HEK293 (cell line): Measurements from ENCODE around the gene ADORA2A.

Source experiments
- CTCF ChIA-PET: fragments of 350-600 bp; formaldehyde crosslinking; extraction: SDS; loops from one replicate; lab custom pipeline; 2021; ENCODE audit warnings: antibody characterized with exemption; lab: Yijun Ruan, JAX
- POLR2A ChIA-PET: fragments of 300-600 bp; formaldehyde crosslinking; extraction: SDS; loops from one replicate; lab custom pipeline; 2020; ENCODE audit warnings: antibody characterized with exemption, inconsistent platforms; lab: Yijun Ruan, JAX
- H3K27ac ChIP-seq: fragments of 200-500 bp; sonication (Bioruptor generic); 2 replicates; pipeline ENCODE4 v1.5.1; 2014; ENCODE audit warnings: low read depth, low read length, control low read depth, inconsistent platforms; ENCODE audit errors: extremely low read depth
- H3K36me3 ChIP-seq, 2 experiments: fragments of 200-500 bp in 1 of 2; sonication (Bioruptor generic) in 1 of 2; 1 replicate in 1 of 2; 2 replicates in 1 of 2; pipeline ENCODE4 v1.5.1; 2014 to 2017; ENCODE audit warnings: inconsistent platforms in 2 of 2, low read length in 2 of 2; ENCODE audit not compliant: control insufficient read depth in 2 of 2, insufficient read depth in 1 of 2
- H3K4me1 ChIP-seq: fragments of 200-500 bp; sonication (Bioruptor generic); 2 replicates; pipeline ENCODE4 v1.5.1; 2014; ENCODE audit warnings: mild to moderate bottlenecking, low read length, inconsistent platforms; ENCODE audit not compliant: control insufficient read depth, insufficient read depth
- H3K4me3 ChIP-seq: 2 replicates; pipeline ENCODE4 v1.5.1; 2011; ENCODE audit warnings: low read depth, mild to moderate bottlenecking, control low read depth, low read length, moderate library complexity
- H3K9me3 ChIP-seq: fragments of 200-500 bp; sonication (Bioruptor generic); 2 replicates; pipeline ENCODE4 v1.5.1; 2014; ENCODE audit warnings: low read depth, low read length, inconsistent platforms; ENCODE audit not compliant: control insufficient read depth, insufficient read depth
- HOXC10 ChIP-seq: sonication (generic); formaldehyde crosslinking; IDR thresholded peaks from 2 replicates; pipeline ENCODE4 v1.8.1; 2023; ENCODE audit warnings: mild to moderate bottlenecking, missing genetic modification reagents
- KLF16 ChIP-seq: fragments of 450-650 bp; formaldehyde crosslinking; IDR thresholded peaks from 2 replicates; pipeline ENCODE4 v1.5.1; 2017; ENCODE audit warnings: missing biosample characterization, missing genetic modification characterization
- MEIS1 ChIP-seq: sonication (generic); formaldehyde crosslinking; IDR thresholded peaks from 2 replicates; pipeline ENCODE4 v1.8.1; 2022; ENCODE audit warnings: missing genetic modification reagents, mild to moderate bottlenecking, borderline replicate concordance
- SCRT1 ChIP-seq: fragments of 450-650 bp; formaldehyde crosslinking; IDR thresholded peaks from 2 replicates; pipeline ENCODE4 v1.5.1; 2016; ENCODE audit warnings: missing biosample characterization, missing genetic modification characterization, borderline replicate concordance
- ZBTB48 ChIP-seq: fragments of 450-650 bp; formaldehyde crosslinking; IDR thresholded peaks from 2 replicates; pipeline ENCODE4 v1.5.1; 2016; ENCODE audit warnings: missing biosample characterization, missing genetic modification characterization
- ZNF132 ChIP-seq: fragments of 450-650 bp; formaldehyde crosslinking; IDR thresholded peaks from 2 replicates; pipeline ENCODE4 v1.5.1; 2017; ENCODE audit warnings: missing biosample characterization, missing genetic modification characterization, borderline replicate concordance
- ZNF221 ChIP-seq: fragments of 450-650 bp; formaldehyde crosslinking; IDR thresholded peaks from 2 replicates; pipeline ENCODE4 v1.5.1; 2017; ENCODE audit warnings: missing biosample characterization, missing genetic modification characterization, borderline replicate concordance
- ZNF274 ChIP-seq, 2 experiments: fragments of 200-500 bp in 1 of 2; fragments of 450-650 bp in 1 of 2; sonication (Bioruptor generic) in 1 of 2; formaldehyde crosslinking in 1 of 2; IDR thresholded peaks; 2 replicates each; pipeline versions ENCODE4 v1.5.1 to v1.6.1; 2014 to 2016; ENCODE audit warnings: borderline replicate concordance in 1 of 2, inconsistent platforms in 1 of 2, low read length in 1 of 2, missing biosample characterization in 1 of 2, missing genetic modification characterization in 1 of 2
- ZNF292 ChIP-seq: fragments of 450-650 bp; formaldehyde crosslinking; IDR thresholded peaks from 2 replicates; pipeline ENCODE4 v1.5.1; 2016; ENCODE audit warnings: low read depth, missing biosample characterization, missing genetic modification characterization, borderline replicate concordance
- ZNF48 ChIP-seq: fragments of 450-650 bp; formaldehyde crosslinking; IDR thresholded peaks from 2 replicates; pipeline ENCODE4 v1.5.1; 2016; ENCODE audit warnings: missing biosample characterization, missing genetic modification characterization
- ZNF560 ChIP-seq: fragments of 450-650 bp; formaldehyde crosslinking; IDR thresholded peaks from 2 replicates; pipeline ENCODE4 v1.5.1; 2017; ENCODE audit warnings: missing biosample characterization, missing genetic modification characterization, borderline replicate concordance
- ZNF600 ChIP-seq: fragments of 450-650 bp; formaldehyde crosslinking; IDR thresholded peaks from 2 replicates; pipeline ENCODE4 v1.5.1; 2016; ENCODE audit warnings: missing biosample characterization, missing genetic modification characterization
- ZNF792 ChIP-seq: fragments of 450-650 bp; formaldehyde crosslinking; IDR thresholded peaks from 2 replicates; pipeline ENCODE4 v1.5.1; 2016; ENCODE audit warnings: missing biosample characterization, missing genetic modification characterization
- ZNF830 ChIP-seq: fragments of 450-650 bp; IDR thresholded peaks from 2 replicates; pipeline ENCODE4 v1.5.0; 2018; ENCODE audit warnings: missing biosample characterization, missing genetic modification characterization, low read depth, mild to moderate bottlenecking, moderate library complexity
- TF ChIP-seq, protein P1 (sequence below): fragments of 450-650 bp; IDR thresholded peaks from 2 replicates; pipeline ENCODE4 v1.5.1; 2018; ENCODE audit warnings: missing biosample characterization, mild to moderate bottlenecking, missing genetic modification characterization
- TF ChIP-seq, protein P2 (sequence below): fragments of 450-650 bp; formaldehyde crosslinking; IDR thresholded peaks from 2 replicates; pipeline ENCODE4 v1.5.1; 2016; ENCODE audit warnings: missing biosample characterization, missing genetic modification characterization, borderline replicate concordance
- TF ChIP-seq, protein P3 (sequence below): fragments of 450-650 bp; formaldehyde crosslinking; IDR thresholded peaks from 2 replicates; pipeline ENCODE4; 2016; ENCODE audit warnings: missing biosample characterization, missing genetic modification characterization
- TF ChIP-seq, protein P4 (sequence below): fragments of 450-650 bp; formaldehyde crosslinking; IDR thresholded peaks from 2 replicates; pipeline ENCODE4 v1.5.1; 2016; ENCODE audit warnings: missing biosample characterization, missing genetic modification characterization, low read depth

The ADORA2A gene

DNA sequence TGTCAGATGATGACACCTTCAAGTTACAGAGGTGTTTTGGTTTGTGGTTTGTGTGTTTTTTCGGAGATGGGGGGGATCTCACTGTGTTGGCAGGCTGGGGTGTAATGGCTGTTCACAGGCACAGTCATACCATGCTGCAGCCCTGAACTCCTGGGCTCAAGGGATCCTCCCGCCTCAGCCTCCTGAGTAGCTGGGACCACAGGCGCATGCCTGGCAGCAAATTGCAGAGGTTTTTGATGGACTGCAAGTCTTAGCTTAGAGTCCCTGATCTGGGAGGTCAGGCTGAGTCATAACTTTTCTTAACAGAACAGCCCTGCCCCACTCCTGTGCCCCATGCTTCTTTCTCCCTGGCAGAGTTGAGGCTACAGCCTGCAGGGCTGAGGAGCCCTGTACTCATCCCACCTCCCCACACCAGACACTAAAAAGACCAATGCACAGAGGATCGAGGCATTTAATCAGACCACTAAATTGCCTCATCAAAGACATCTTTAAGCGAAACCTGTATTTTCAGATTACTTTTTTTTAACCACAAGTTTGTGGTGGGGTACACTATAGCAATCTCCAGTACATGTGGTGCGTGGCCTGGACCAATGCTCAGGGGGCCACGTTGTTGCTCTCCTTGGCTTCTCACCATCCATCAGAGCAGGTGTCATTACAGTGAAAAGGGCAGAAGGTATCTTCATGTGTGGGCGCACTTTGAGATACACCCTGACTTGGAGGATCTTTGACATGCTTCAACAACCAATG, 17.1 kb upstream of the ADORA2A start:
- H3K4me1 ChIP-seq: no peaks in the 10 kb centered on the region
- no peak overlapping the region for H3K4me3 ChIP-seq
- ChIA-PET POLR2A (no interaction called here), CTCF (interaction anchor here (1.4 to 1.5 kb wide), 2 partner anchors 11 to 112 kb away, joined by 3 to 9 read pairs; no protein-coding TSS in a partner anchor)
- H3K36me3 ChIP-seq: peaks cover 0 to 79% of the 10 kb centered on the region in 2 experiments; a peak in 2 of 3 replicates
- no peak for TF ChIP-seq ZNF132
- TF ChIP-seq, protein P1, sequence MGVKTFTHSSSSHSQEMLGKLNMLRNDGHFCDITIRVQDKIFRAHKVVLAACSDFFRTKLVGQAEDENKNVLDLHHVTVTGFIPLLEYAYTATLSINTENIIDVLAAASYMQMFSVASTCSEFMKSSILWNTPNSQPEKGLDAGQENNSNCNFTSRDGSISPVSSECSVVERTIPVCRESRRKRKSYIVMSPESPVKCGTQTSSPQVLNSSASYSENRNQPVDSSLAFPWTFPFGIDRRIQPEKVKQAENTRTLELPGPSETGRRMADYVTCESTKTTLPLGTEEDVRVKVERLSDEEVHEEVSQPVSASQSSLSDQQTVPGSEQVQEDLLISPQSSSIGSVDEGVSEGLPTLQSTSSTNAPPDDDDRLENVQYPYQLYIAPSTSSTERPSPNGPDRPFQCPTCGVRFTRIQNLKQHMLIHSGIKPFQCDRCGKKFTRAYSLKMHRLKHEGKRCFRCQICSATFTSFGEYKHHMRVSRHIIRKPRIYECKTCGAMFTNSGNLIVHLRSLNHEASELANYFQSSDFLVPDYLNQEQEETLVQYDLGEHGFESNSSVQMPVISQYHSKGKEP: peak; percentile 45; the same call in 1 of the 2 replicates
- no peak for TF ChIP-seq MEIS1 (CRISPR knock-in tag)
- 0 out of 2 replicates have a peak overlapping the region, but pooled peaks have one; percentile 9 for H3K27ac ChIP-seq
- H3K9me3 ChIP-seq: no peaks in the 10 kb centered on the region

DNA sequence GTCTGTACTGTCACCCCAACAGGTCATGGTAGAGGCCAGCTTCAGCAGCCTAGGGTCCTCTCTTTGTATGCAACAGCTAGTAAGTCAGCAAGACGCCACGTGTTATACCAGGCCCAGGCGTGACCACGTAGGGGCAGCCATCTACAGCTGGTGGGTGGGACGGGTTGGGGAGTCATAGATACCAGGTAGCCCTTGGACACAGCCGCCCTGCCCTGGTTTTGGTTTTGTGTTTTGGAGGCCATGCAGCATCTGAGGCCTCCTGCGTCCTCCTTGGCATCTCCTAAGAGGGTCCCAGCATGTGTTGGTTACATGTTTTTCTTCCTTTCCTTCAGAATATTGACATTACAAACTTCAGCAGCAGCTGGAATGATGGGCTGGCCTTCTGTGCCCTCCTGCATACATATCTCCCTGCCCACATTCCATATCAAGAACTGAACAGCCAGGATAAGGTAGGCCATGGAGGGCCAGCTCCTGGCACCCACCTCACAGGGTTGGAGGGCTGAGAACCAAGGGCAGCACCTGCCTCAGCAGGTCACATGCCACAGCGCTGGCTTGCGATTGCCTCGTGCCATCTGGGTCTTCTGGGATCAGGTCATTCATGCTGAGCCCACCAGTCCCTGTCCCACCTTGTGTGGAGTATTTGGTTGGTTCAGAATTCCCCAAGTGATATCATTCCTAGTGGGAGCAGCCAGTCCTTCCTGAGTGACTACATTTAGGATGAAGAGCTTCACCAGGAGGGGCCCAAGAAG, 16.0 kb upstream of the ADORA2A start:
- ChIA-PET POLR2A (interaction anchor here (0.6 kb wide), 1 partner anchor 180 kb away, joined by 5 read pairs; no protein-coding TSS in a partner anchor), CTCF (interaction anchor here (0.5 to 1.4 kb wide), 6 partner anchors 10 to 394 kb away, joined by 3 to 4 read pairs (median 3); no protein-coding TSS in a partner anchor)
- Histone ChIP-seq H3K9me3 (no peaks in the 10 kb centered on the region), H3K4me3 (no peak overlapping the region), H3K27ac (no peak overlapping the region), H3K36me3 (peaks cover 0 to 82% of the 10 kb centered on the region in 2 experiments; a peak in 2 of 3 replicates), H3K4me1 (no peaks in the 10 kb centered on the region)
- no peak for TF ChIP-seq ZNF274 (IDR thresholded peaks at IDR 0.05; ENCODE audit: low read length)
- TF ChIP-seq ZNF274 (tag by site-specific recombination; IDR thresholded peaks at IDR 0.05; ENCODE audit: borderline replicate concordance): no peak
- no peak for TF ChIP-seq ZBTB48
- no peak for TF ChIP-seq KLF16 (tag by site-specific recombination)
- TF ChIP-seq, protein P2, sequence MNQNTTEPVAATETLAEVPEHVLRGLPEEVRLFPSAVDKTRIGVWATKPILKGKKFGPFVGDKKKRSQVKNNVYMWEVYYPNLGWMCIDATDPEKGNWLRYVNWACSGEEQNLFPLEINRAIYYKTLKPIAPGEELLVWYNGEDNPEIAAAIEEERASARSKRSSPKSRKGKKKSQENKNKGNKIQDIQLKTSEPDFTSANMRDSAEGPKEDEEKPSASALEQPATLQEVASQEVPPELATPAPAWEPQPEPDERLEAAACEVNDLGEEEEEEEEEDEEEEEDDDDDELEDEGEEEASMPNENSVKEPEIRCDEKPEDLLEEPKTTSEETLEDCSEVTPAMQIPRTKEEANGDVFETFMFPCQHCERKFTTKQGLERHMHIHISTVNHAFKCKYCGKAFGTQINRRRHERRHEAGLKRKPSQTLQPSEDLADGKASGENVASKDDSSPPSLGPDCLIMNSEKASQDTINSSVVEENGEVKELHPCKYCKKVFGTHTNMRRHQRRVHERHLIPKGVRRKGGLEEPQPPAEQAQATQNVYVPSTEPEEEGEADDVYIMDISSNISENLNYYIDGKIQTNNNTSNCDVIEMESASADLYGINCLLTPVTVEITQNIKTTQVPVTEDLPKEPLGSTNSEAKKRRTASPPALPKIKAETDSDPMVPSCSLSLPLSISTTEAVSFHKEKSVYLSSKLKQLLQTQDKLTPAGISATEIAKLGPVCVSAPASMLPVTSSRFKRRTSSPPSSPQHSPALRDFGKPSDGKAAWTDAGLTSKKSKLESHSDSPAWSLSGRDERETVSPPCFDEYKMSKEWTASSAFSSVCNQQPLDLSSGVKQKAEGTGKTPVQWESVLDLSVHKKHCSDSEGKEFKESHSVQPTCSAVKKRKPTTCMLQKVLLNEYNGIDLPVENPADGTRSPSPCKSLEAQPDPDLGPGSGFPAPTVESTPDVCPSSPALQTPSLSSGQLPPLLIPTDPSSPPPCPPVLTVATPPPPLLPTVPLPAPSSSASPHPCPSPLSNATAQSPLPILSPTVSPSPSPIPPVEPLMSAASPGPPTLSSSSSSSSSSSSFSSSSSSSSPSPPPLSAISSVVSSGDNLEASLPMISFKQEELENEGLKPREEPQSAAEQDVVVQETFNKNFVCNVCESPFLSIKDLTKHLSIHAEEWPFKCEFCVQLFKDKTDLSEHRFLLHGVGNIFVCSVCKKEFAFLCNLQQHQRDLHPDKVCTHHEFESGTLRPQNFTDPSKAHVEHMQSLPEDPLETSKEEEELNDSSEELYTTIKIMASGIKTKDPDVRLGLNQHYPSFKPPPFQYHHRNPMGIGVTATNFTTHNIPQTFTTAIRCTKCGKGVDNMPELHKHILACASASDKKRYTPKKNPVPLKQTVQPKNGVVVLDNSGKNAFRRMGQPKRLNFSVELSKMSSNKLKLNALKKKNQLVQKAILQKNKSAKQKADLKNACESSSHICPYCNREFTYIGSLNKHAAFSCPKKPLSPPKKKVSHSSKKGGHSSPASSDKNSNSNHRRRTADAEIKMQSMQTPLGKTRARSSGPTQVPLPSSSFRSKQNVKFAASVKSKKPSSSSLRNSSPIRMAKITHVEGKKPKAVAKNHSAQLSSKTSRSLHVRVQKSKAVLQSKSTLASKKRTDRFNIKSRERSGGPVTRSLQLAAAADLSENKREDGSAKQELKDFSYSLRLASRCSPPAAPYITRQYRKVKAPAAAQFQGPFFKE (tag by site-specific recombination): no peak
- no peak for TF ChIP-seq ZNF560 (tag by site-specific recombination)
- TF ChIP-seq, protein P3, sequence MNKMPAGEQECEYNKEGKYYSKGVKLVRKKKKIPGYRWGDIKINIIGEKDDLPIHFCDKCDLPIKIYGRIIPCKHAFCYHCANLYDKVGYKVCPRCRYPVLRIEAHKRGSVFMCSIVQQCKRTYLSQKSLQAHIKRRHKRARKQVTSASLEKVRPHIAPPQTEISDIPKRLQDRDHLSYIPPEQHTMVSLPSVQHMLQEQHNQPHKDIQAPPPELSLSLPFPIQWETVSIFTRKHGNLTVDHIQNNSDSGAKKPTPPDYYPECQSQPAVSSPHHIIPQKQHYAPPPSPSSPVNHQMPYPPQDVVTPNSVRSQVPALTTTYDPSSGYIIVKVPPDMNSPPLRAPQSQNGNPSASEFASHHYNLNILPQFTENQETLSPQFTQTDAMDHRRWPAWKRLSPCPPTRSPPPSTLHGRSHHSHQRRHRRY (tag by site-specific recombination): no peak
- TF ChIP-seq SCRT1: no peak
- TF ChIP-seq ZNF792 (tag by site-specific recombination): no peak
- TF ChIP-seq ZNF600: no peak
- TF ChIP-seq, protein P1: no peak
- TF ChIP-seq ZNF221 (tag by site-specific recombination): no peak
- no peak for TF ChIP-seq ZNF48 (tag by site-specific recombination)
- TF ChIP-seq, protein P4, sequence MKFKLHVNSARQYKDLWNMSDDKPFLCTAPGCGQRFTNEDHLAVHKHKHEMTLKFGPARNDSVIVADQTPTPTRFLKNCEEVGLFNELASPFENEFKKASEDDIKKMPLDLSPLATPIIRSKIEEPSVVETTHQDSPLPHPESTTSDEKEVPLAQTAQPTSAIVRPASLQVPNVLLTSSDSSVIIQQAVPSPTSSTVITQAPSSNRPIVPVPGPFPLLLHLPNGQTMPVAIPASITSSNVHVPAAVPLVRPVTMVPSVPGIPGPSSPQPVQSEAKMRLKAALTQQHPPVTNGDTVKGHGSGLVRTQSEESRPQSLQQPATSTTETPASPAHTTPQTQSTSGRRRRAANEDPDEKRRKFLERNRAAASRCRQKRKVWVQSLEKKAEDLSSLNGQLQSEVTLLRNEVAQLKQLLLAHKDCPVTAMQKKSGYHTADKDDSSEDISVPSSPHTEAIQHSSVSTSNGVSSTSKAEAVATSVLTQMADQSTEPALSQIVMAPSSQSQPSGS (tag by site-specific recombination): no peak
- TF ChIP-seq ZNF292 (tag by site-specific recombination): no peak
- no peak for TF ChIP-seq HOXC10 (CRISPR knock-in tag)
- no peak for TF ChIP-seq ZNF830
